ENCODE measurements around the gene SGMS2.

SGMS2 gene

GRCh38 chr4:107825072-107825824 is 516 bp downstream of the SGMS2 start:
- CTCF ChIA-PET, result interaction anchor here (1.1 kb wide), 1 partner anchor 13 kb away, joined by 3 read pairs; no protein-coding TSS in a partner anchor
- no peak for TF ChIP-seq CTCF (IDR thresholded peaks at IDR 0.05; ENCODE audit: control extremely low read depth, extremely low read depth, low read depth, missing control alignments)
- POLR2A ChIA-PET, result interaction anchor here (1.0 kb wide), 1 partner anchor 828 kb away, joined by 3 read pairs; no protein-coding TSS in a partner anchor
- no peak for DNase-seq (ENCODE audit: extremely low spot score)

GRCh38 chr4:107826421-107826980 is 1.8 kb downstream of the SGMS2 start:
- ChIA-PET POLR2A (no interaction called here), CTCF (interaction anchor here (0.8 to 1.1 kb wide), 2 partner anchors 14 to 27 kb away, joined by 3 read pairs; no protein-coding TSS in a partner anchor)
- TF ChIP-seq CTCF (IDR thresholded peaks at IDR 0.05; ENCODE audit: control extremely low read depth, extremely low read depth, low read depth, missing control alignments), result no peak
- DNase-seq (ENCODE audit: extremely low spot score), result no peak

GRCh38 chr4:107828315-107829090 is 3.8 kb downstream of the SGMS2 start:
- ChIA-PET CTCF (interaction anchor here (1.3 to 1.4 kb wide), 2 partner anchors 19 to 20 kb away, joined by 3 to 4 read pairs; no protein-coding TSS in a partner anchor), POLR2A (no interaction called here)
- DNase-seq (ENCODE audit: extremely low spot score), result no peak
- TF ChIP-seq CTCF (IDR thresholded peaks at IDR 0.05; ENCODE audit: control extremely low read depth, extremely low read depth, low read depth, missing control alignments), result no peak

- CTCF ChIA-PET, result interaction anchor here (1.9 kb wide), 1 partner anchor 10 kb away, joined by 6 read pairs; no protein-coding TSS in a partner anchor
- no peak for TF ChIP-seq CTCF (IDR thresholded peaks at IDR 0.05; ENCODE audit: control extremely low read depth, extremely low read depth, low read depth, missing control alignments)
- DNase-seq (ENCODE audit: extremely low spot score), result no peak
- POLR2A ChIA-PET, result no interaction called here
Observed at GRCh38 chr4:107831140-107831539, 6.4 kb downstream of the SGMS2 start.

- DNase-seq (ENCODE audit: extremely low spot score), result no peak
- ChIA-PET CTCF (interaction anchor here (0.8 to 2.3 kb wide), 5 partner anchors 9 to 70 kb away, joined by 3 to 6 read pairs (median 4); no protein-coding TSS in a partner anchor), POLR2A (no interaction called here)
- TF ChIP-seq CTCF (IDR thresholded peaks at IDR 0.05; ENCODE audit: control extremely low read depth, extremely low read depth, low read depth, missing control alignments), result no peak
Observed at GRCh38 chr4:107832275-107832807, 7.6 kb downstream of the SGMS2 start.

GRCh38 chr4:107834241-107834794 is 9.6 kb downstream of the SGMS2 start:
- ChIA-PET POLR2A (no interaction called here), CTCF (interaction anchor here (1.2 to 2.3 kb wide), 2 partner anchors 16 to 19 kb away, joined by 3 to 6 read pairs; no protein-coding TSS in a partner anchor)
- no peak for TF ChIP-seq CTCF (IDR thresholded peaks at IDR 0.05; ENCODE audit: control extremely low read depth, extremely low read depth, low read depth, missing control alignments)
- DNase-seq (ENCODE audit: extremely low spot score), result no peak
